Subcutaneous adipose tissue (tissue), 4 donors: Measurements from ENCODE around the gene EXT2. TPM values are rescaled to one million over a fixed set of nuclear protein-coding genes. Genes with fewer than 3 reads are reported as not detected.

Source experiments
- total RNA-seq, 4 donors: library from RNA; depleted of rRNA; stranded (reverse); fragments of >200 nt; gene quantifications; one replicate each; pipeline ENCODE4 v1.1.0, GENCODE V29; 2016
- TF ChIP-seq, protein P1 (sequence below): fragments of 450-650 bp; IDR thresholded peaks from one replicate; pipeline ENCODE4 v1.5.1; 2016; ENCODE audit warnings: low read depth, mild to moderate bottlenecking, control low read depth, antibody characterized with exemption, moderate library complexity

The EXT2 gene
- total RNA-seq, 4 donors from 2014 or later = 48.6 to 63.9 (median 54.8) TPM

DNA sequence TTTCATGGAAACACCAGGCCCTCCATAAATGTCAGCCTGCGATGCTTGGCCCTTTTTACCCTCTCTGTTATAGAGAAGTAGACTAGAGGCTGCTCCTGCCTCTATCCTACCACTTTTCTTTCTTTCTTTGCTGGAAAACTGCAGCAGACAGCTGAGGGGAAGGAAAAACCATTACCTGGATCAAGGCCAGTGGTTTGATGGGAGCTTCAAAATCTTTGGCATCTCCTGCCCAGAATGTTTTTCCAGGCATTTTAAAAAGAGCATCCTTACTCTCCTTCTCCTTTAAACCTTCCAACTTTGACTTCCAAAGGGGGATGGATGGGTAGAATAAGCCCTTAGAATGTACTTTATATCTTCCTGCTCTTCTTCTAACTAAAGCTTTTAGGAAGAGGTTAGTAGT is 44.9 kb downstream of the EXT2 start:
- TF ChIP-seq, protein P1, sequence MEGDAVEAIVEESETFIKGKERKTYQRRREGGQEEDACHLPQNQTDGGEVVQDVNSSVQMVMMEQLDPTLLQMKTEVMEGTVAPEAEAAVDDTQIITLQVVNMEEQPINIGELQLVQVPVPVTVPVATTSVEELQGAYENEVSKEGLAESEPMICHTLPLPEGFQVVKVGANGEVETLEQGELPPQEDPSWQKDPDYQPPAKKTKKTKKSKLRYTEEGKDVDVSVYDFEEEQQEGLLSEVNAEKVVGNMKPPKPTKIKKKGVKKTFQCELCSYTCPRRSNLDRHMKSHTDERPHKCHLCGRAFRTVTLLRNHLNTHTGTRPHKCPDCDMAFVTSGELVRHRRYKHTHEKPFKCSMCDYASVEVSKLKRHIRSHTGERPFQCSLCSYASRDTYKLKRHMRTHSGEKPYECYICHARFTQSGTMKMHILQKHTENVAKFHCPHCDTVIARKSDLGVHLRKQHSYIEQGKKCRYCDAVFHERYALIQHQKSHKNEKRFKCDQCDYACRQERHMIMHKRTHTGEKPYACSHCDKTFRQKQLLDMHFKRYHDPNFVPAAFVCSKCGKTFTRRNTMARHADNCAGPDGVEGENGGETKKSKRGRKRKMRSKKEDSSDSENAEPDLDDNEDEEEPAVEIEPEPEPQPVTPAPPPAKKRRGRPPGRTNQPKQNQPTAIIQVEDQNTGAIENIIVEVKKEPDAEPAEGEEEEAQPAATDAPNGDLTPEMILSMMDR = no peak

DNA sequence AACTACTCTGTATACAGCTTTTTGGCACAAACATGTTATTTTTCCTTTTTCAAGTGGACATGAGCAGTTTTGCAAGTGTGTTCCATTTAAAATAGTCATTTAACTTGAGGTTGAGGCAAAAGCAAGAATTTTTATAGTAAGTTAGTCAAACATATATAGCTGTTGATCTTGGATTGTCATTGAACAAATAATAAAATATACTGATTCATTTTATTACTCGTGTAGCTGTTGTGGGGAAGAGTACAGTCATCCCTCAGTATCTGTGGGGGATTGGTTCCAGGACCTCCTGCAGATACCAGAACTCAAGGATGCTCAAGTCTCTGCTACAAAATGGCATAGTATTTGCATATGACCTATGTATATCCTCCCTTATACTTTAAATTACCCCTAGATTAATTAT is 45.3 kb downstream of the EXT2 start:
- TF ChIP-seq, protein P1 = no peak

DNA sequence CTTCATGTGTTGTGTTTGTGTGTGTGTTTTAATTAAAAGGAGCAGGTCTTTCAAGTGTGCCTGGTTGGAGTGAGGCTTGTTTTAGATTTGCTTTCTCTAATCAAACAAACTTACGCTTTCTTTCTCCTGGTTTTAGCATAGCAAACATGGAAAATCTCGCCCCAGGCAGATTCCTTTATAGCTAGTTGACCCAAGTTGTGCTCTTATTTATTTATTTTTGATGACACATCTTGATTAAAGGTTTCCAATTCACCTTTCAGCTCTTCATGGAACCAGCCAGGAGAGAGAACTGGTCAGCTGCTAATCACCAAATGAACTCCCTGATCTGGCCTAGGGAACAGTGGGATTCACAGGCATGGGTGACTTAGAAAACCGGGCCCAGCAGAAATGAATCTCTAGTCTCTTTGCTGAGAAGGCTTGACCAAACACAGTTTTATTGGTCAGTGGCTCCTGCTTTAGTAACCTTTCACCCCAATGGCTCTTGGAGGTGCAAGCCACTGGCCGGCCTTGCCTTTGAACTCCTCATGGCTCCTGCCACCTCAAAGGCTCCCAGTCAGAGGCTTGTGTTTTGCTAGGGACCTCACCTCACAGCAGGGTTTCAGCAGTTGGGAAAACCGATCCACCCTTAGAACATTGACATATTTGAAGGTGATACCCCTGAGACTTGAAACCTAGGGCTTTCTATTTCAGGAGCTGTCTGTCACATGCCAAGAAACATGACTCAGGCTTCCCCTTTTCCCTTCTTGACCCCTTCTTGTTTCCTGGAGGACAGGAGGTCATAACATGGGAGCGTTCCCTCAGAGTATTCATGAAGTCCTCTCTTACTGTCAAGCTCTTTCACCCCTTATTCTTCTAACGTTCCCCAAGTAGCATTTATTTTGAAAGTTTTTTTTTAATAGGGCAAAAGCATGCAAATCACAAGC is 48.8 kb downstream of the EXT2 start:
- TF ChIP-seq, protein P1 = no peak

DNA sequence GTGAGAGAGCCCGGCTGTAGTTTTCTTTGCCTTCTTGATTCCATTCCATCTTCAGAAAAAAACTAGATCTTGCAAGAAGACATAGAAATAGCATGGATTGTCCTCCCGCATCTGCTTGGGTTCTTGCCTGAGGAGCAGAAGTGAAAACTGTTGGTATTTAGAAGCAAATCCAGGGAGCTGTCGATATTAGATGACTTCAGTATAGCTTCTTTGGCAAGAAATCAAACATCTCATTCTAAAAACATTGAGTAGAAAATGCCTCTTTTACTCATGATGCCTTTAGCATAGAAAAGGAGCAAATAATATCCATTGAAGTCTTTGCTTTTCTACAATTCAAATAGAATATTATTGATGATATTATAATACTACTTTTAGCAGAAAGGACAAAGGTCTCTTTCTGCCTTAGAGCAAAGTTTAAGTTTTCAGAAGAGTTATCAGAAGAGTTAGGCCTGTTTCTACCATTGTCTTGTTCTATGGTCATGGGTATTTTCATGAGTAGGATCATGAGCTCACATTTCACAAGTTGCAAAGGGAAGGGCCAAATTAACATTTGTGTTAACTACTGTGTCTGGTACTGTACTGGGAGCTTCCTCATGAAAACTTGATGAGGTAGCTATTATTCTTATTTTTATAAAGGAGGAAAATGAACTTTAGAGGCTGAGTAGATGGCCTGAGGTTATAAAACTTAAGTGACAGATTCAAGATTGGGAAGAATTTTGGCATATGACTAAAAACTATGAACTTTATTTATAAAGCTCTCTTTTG is 49.7 kb downstream of the EXT2 start:
- TF ChIP-seq, protein P1 = no peak

DNA sequence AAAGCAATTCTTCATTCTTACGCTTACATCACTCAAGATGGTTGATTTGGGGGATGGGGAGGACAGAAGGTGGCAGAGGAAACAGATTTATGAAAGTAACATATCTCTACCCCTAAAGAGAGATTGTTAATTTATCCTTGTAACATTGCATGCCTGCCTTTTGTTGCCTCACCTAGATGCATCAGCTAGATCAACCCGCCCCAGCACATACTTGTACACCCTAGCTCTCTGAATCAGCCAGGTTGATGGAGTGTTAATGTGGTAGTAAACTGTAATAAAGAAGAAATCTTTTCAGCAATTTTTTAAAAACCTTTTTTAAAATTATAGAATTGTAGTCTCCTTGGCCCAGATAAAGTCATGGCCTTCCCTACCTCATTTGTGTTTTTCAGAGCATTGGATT is 51.5 kb downstream of the EXT2 start:
- TF ChIP-seq, protein P1 = no peak

DNA sequence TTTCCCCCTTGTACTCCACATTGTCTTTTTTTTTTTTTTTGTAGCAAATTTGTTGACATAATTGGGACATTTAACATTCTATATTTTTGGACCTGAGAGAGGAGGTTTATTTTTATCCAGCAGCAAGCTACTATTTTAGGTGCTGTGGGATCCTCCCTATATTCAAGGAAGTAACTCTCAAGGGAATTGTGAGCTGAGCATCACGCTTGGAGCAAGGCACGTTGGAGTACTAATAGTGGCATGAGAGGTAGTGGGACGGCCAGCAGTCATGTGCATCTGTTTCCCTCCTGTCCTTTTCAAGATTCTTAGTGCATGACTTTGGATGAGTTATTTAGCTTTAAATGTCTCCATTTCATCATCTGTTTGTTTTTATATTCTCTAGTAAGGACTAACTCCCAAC is 52.3 kb downstream of the EXT2 start:
- TF ChIP-seq, protein P1 = no peak

DNA sequence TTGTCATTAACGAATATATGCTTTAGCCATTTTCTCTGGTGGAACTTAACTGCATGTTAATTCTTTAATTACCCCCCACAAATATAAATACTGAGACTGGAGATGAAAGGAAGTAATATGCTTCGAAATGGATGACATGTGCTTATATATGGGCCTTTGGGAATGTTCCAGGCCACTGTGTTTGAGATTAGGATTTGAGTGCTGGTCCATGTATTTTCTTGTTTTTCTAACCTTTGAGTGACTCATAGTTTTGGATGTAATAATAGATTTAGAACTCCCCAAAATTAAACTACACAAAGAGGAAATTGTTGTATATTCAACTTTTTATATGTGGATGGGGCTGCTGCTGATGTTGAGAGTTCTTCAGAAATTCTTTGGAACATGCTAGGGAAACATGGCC is 54.2 kb downstream of the EXT2 start:
- TF ChIP-seq, protein P1 = no peak
